HepG2 (cell line): ENCODE data around the gene SNX10. TPM values are rescaled to one million over a fixed set of nuclear protein-coding genes. Genes with fewer than 3 reads are reported as not detected.

Experiments used
- ATAC-seq: fragments of 200-7000 bp; cut with Tn5 transposase; 3 replicates; pipeline ENCODE4 v1.9.1; 2020; ENCODE audit warnings: mild to moderate bottlenecking, moderate library complexity
- BruUV-seq: library from RNA; stranded (reverse); fragments of 400-500 nt; replicated peaks from 2 replicates; lab custom pipeline; 2021; lab: Mats Ljungman, UMichigan
- CTCF ChIA-PET: fragments of 300-600 bp; formaldehyde crosslinking; extraction: SDS; loops from one replicate; lab custom pipeline; 2021; ENCODE audit warnings: low total read pairs, inconsistent platforms, low intra/inter-chr PET ratio; lab: Yijun Ruan, JAX
- POLR2A ChIA-PET: fragments of 350-600 bp; sonication (Branson Sonifier 250); formaldehyde crosslinking; loops from one replicate; lab custom pipeline; 2020; ENCODE audit warnings: antibody characterized with exemption, inconsistent platforms; lab: Yijun Ruan, JAX
- DNase-seq: peaks from one replicate; pipeline ENCODE4 v3.0.0-alpha.2; 2015; ENCODE audit warnings: low spot score
- FAIRE-seq: peaks from 3 replicates; lab custom pipeline; 2011; peaks lifted over from hg19 to GRCh38; lab: Jason Lieb, UNC
- H2AFZ ChIP-seq: one replicate; pipeline ENCODE4 v1.6.1; 2011; ENCODE audit warnings: low read length, inconsistent platforms
- H3K27ac ChIP-seq: fragments of 300-600 bp; 3 replicates; pipeline ENCODE4 v1.8.0; 2011; ENCODE audit warnings: mixed run types, mild to moderate bottlenecking, mixed read lengths, low read length, inconsistent platforms; ENCODE audit not compliant: insufficient read depth; ENCODE audit errors: extremely low read length
- H3K27me3 ChIP-seq, 2 experiments: fragments of 200-600 bp in 1 of 2; 2 replicates in 1 of 2; 3 replicates in 1 of 2; pipeline versions ENCODE4 v1.6.0 to v1.8.0; 2011; ENCODE audit warnings: low read length in 2 of 2, mild to moderate bottlenecking in 2 of 2, moderate library complexity in 2 of 2, inconsistent platforms in 1 of 2; ENCODE audit not compliant: insufficient read depth in 2 of 2, control insufficient read depth in 1 of 2
- H3K36me3 ChIP-seq, 2 experiments: fragments of 200-600 bp in 1 of 2; replicated peaks in 1 of 2; 2 replicates in 1 of 2; 3 replicates in 1 of 2; pipeline versions ENCODE4 v1.5.1 to v1.8.0; 2011; ENCODE audit warnings: low read length in 2 of 2, inconsistent platforms in 1 of 2; ENCODE audit not compliant: insufficient read depth in 2 of 2, control insufficient read depth in 1 of 2
- H3K4me1 ChIP-seq: 2 replicates; pipeline ENCODE4 v1.5.1; 2012; ENCODE audit warnings: low read length, inconsistent platforms; ENCODE audit not compliant: insufficient read depth
- H3K4me2 ChIP-seq: 2 replicates; pipeline ENCODE4 v1.6.0; 2011; ENCODE audit warnings: low read depth, low read length, inconsistent platforms
- H3K4me3 ChIP-seq, 3 experiments: fragments of 200-600 bp in 1 of 3; sonication (generic), shearing (Covaris generic) in 1 of 3; replicated peaks in 1 of 3; 2 replicates each; pipeline ENCODE4 v1.5.1; 2011 to 2016; ENCODE audit warnings: low read length in 3 of 3, inconsistent platforms in 2 of 3, low read depth in 2 of 3, mild to moderate bottlenecking in 2 of 3, control low read depth in 1 of 3, mixed read lengths in 1 of 3; ENCODE audit not compliant: insufficient read depth in 1 of 3
- H3K79me2 ChIP-seq: one replicate; pipeline ENCODE4 v1.6.1; 2011; ENCODE audit warnings: low read length, inconsistent platforms; ENCODE audit not compliant: insufficient read depth
- H3K9ac ChIP-seq: 2 replicates; pipeline ENCODE4 v1.6.0; 2011; ENCODE audit warnings: mild to moderate bottlenecking, low read depth, low read length, inconsistent platforms; ENCODE audit not compliant: insufficient read depth
- H3K9me3 ChIP-seq: 2 replicates; pipeline ENCODE4 v1.5.1; 2012; ENCODE audit warnings: mild to moderate bottlenecking, low read length
- H4K20me1 ChIP-seq: 2 replicates; pipeline ENCODE4 v1.6.0; 2011; ENCODE audit warnings: inconsistent platforms, mild to moderate bottlenecking, low read length, moderate library complexity; ENCODE audit not compliant: insufficient read depth
- CENPT ChIP-seq: sonication (generic); formaldehyde crosslinking; IDR thresholded peaks from 2 replicates; pipeline ENCODE4 v1.8.0; 2022; ENCODE audit warnings: low read depth, mild to moderate bottlenecking, moderate library complexity, missing genetic modification reagents
- GABPB1 ChIP-seq: IDR thresholded peaks from 2 replicates; pipeline ENCODE4 v1.6.1; 2016; ENCODE audit warnings: mild to moderate bottlenecking, missing genetic modification reagents, moderate library complexity, missing compliant biosample characterization
- RBAK ChIP-seq: sonication (generic); formaldehyde crosslinking; IDR thresholded peaks from 2 replicates; pipeline ENCODE4 v1.5.1; 2020; ENCODE audit warnings: mild to moderate bottlenecking, missing genetic modification reagents
- ZSCAN22 ChIP-seq: sonication (generic); formaldehyde crosslinking; IDR thresholded peaks from 2 replicates; pipeline ENCODE4 v1.4.0; 2020; ENCODE audit warnings: mild to moderate bottlenecking, missing genetic modification reagents
- WGBS: methylation state at CpG from one replicate; pipeline ENCODE4 v1.1.6; 2017; ENCODE audit warnings: low lambda C conversion rate; 5-methylcytosine and 5-hydroxymethylcytosine counted together
- in situ Hi-C: cut with HindIII; loops from 2 replicates; pipeline ENCODE4 v1.10.0; 2017; ENCODE audit warnings: low pct_unique_long_range_greater_than_20kb; ENCODE audit not compliant: extremely low pct_ligation_motif_present
- intact Hi-C: fragments of 100-400 bp; cut with micrococcal nuclease; formaldehyde crosslinking; loops from one replicate; pipeline ENCODE4 v1.10.0; 2022; ENCODE audit not compliant: unreplicated experiment
- polyA plus RNA-seq, 8 experiments: library from polyadenylated mRNA; depleted of rRNA in 3 of 8; stranded (reverse) in 7 of 8; unstranded in 1 of 8; fragments of >200 nt; fragmentation: Illumina TruSeq in 4 of 8; extraction: Trizol in 4 of 8; gene quantifications; 2 replicates each; pipeline versions ENCODE4 v1.2.1 to v1.2.3, GENCODE V29; 2011 to 2016; ENCODE audit warnings: low read depth in 4 of 8, missing spikeins in 1 of 8, mixed read lengths in 1 of 8; ENCODE audit not compliant: insufficient read depth in 1 of 8
- total RNA-seq, 5 experiments: library from RNA; depleted of rRNA; stranded (reverse); fragments of >200 nt; fragmentation: Illumina TruSeq; extraction: Trizol; gene quantifications; 2 replicates each; pipeline ENCODE4 v1.2.3, GENCODE V29; 2016; ENCODE audit warnings: low read depth in 1 of 5
- TF ChIP-seq, protein P1 (sequence below): sonication (generic); formaldehyde crosslinking; conservative IDR thresholded peaks from 2 replicates; pipeline ENCODE4 v1.4.0; 2020; ENCODE audit warnings: missing genetic modification reagents
- TF ChIP-seq, protein P2 (sequence below): sonication (generic); formaldehyde crosslinking; IDR thresholded peaks from 2 replicates; pipeline ENCODE4 v1.4.0; 2020; ENCODE audit warnings: missing genetic modification reagents
- TF ChIP-seq, protein P3 (sequence below): fragments of 450-650 bp; IDR thresholded peaks from 2 replicates; pipeline ENCODE4 v1.6.1; 2017; ENCODE audit warnings: mild to moderate bottlenecking

The SNX10 gene
- total and polyA plus RNA-seq, 2 of the 13 experiments (the other 11 are each of a cell fraction or from before 2014, with no cell fraction given): 26.0 to 27.6 TPM

DNA sequence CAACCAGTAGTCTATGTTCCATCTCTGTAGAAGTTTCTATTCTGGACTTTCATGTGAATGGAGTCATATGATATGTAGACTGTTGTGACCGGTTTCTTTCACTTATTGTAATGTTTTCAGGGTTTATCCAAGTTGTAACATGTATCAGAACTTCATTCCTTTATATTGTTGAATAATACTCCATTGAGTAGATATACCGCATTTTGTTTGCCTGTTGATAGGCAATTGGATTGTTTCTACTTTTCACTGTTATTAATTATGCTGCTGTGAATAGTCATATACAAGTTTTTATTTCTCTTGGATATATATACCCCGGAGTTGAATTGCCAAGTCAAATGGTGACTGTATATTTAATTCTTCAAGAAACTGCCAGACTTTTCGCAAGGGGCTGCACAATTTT is 40.1 kb downstream of the SNX10 start:
- 95% methylated on average over 4 of the region's 4 CpGs for WGBS
- DNase-seq (no peak), FAIRE-seq (no peak), ATAC-seq (no peak)
- H3K9me3 ChIP-seq: no peaks in the 10 kb centered on the region
- H4K20me1 ChIP-seq: no peaks in the 10 kb centered on the region; the same call in 1 of the 2 replicates
- peaks cover 7% of the 10 kb centered on the region for H3K79me2 ChIP-seq
- H2AFZ ChIP-seq: no peak overlapping the region
- no peak overlapping the region for H3K27ac ChIP-seq
- H3K4me3 ChIP-seq: no peak overlapping the region
- TF ChIP-seq CENPT (CRISPR knock-in tag) (no peak), RBAK (no peak), ZSCAN22 (no peak), GABPB1 (CRISPR knock-in tag) (no peak)
- TF ChIP-seq, protein P1, sequence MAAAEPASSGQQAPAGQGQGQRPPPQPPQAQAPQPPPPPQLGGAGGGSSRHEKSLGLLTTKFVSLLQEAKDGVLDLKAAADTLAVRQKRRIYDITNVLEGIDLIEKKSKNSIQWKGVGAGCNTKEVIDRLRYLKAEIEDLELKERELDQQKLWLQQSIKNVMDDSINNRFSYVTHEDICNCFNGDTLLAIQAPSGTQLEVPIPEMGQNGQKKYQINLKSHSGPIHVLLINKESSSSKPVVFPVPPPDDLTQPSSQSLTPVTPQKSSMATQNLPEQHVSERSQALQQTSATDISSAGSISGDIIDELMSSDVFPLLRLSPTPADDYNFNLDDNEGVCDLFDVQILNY (CRISPR knock-in tag): no peak
- TF ChIP-seq, protein P2, sequence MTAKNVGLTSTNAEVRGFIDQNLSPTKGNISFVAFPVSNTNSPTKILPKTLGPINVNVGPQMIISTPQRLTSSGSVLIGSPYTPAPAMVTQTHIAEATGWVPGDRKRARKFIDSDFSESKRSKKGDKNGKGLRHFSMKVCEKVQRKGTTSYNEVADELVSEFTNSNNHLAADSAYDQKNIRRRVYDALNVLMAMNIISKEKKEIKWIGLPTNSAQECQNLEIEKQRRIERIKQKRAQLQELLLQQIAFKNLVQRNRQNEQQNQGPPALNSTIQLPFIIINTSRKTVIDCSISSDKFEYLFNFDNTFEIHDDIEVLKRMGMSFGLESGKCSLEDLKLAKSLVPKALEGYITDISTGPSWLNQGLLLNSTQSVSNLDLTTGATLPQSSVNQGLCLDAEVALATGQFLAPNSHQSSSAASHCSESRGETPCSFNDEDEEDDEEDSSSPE (CRISPR knock-in tag): no peak
- TF ChIP-seq, protein P3, sequence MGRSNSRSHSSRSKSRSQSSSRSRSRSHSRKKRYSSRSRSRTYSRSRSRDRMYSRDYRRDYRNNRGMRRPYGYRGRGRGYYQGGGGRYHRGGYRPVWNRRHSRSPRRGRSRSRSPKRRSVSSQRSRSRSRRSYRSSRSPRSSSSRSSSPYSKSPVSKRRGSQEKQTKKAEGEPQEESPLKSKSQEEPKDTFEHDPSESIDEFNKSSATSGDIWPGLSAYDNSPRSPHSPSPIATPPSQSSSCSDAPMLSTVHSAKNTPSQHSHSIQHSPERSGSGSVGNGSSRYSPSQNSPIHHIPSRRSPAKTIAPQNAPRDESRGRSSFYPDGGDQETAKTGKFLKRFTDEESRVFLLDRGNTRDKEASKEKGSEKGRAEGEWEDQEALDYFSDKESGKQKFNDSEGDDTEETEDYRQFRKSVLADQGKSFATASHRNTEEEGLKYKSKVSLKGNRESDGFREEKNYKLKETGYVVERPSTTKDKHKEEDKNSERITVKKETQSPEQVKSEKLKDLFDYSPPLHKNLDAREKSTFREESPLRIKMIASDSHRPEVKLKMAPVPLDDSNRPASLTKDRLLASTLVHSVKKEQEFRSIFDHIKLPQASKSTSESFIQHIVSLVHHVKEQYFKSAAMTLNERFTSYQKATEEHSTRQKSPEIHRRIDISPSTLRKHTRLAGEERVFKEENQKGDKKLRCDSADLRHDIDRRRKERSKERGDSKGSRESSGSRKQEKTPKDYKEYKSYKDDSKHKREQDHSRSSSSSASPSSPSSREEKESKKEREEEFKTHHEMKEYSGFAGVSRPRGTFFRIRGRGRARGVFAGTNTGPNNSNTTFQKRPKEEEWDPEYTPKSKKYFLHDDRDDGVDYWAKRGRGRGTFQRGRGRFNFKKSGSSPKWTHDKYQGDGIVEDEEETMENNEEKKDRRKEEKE: no peak
- intact Hi-C loops: no loop called here
- H3K9ac ChIP-seq: no peak overlapping the region
- ChIA-PET POLR2A (no interaction called here), CTCF (no interaction called here)
- no peaks in the 10 kb centered on the region for H3K36me3 ChIP-seq
- in situ Hi-C loops: no loop called here
- BruUV-seq: no TSS peak
- no peak overlapping the region for H3K4me2 ChIP-seq
- no peaks in the 10 kb centered on the region for H3K27me3 ChIP-seq
- peaks cover 10% of the 10 kb centered on the region; the same call in 1 of the 2 replicates for H3K4me1 ChIP-seq
